Activated naive CD8-positive, alpha-beta T cell (primary cell): Measurements from ENCODE around the gene TEX101.
"Not testable (repeated sequence)": the region's sequence is repeated elsewhere in the genome, so short reads cannot be mapped to it uniquely, and the experiment has no call there.

ENCODE experiments used
- H3K27ac Mint-ChIP-seq: one replicate; pipeline ENCODE4 v1.8.0; 2021; ENCODE audit warnings: mixed read lengths
- H3K27me3 Mint-ChIP-seq: one replicate; pipeline ENCODE4 v1.8.0; 2021; ENCODE audit warnings: mixed read lengths
- H3K36me3 Mint-ChIP-seq: one replicate; pipeline ENCODE4 v1.8.0; 2021; ENCODE audit warnings: mixed read lengths
- H3K4me1 Mint-ChIP-seq: one replicate; pipeline ENCODE4 v1.8.0; 2021; ENCODE audit warnings: low read depth, mixed read lengths
- H3K4me3 Mint-ChIP-seq: one replicate; pipeline ENCODE4 v1.8.0; 2021; ENCODE audit warnings: mild to moderate bottlenecking, mixed read lengths
- H3K9me3 Mint-ChIP-seq: one replicate; pipeline ENCODE4 v1.8.0; 2021; ENCODE audit warnings: low read depth, mixed read lengths

Gene TEX101, protein sequence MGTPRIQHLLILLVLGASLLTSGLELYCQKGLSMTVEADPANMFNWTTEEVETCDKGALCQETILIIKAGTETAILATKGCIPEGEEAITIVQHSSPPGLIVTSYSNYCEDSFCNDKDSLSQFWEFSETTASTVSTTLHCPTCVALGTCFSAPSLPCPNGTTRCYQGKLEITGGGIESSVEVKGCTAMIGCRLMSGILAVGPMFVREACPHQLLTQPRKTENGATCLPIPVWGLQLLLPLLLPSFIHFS

GRCh38 chr19:43414554-43414953 is at the start of gene TEX101:
TSS of gene TEX101 (plus strand) at chr19:43414890. CDS start at chr19:43415920, 1,030 bp downstream.
- Mint-ChIP-seq H3K4me1 (no peaks in the 10 kb centered on the region), H3K4me3 (no peak within 1 kb of the TSS), H3K36me3 (peaks cover 3% of the 10 kb centered on the region), H3K27ac (no peak within 1 kb of the TSS), H3K27me3 (no peaks in the 10 kb centered on the region), H3K9me3 (no peaks in the 10 kb centered on the region)

GRCh38 chr19:43365677-43366076 is 49.0 kb upstream of the TEX101 start:
- H3K9me3 Mint-ChIP-seq, H3K4me3 Mint-ChIP-seq, H3K27me3 Mint-ChIP-seq, H3K36me3 Mint-ChIP-seq, H3K4me1 Mint-ChIP-seq, H3K27ac Mint-ChIP-seq: not testable (repeated sequence)

GRCh38 chr19:43367822-43368221 is 46.9 kb upstream of the TEX101 start:
- peaks cover 4% of the 10 kb centered on the region for H3K27me3 Mint-ChIP-seq
- no peak overlapping the region for H3K27ac Mint-ChIP-seq
- H3K9me3 Mint-ChIP-seq, result no peaks in the 10 kb centered on the region
- H3K4me3 Mint-ChIP-seq, result no peak overlapping the region
- H3K36me3 Mint-ChIP-seq, result no peaks in the 10 kb centered on the region
- H3K4me1 Mint-ChIP-seq, result no peaks in the 10 kb centered on the region

DNA sequence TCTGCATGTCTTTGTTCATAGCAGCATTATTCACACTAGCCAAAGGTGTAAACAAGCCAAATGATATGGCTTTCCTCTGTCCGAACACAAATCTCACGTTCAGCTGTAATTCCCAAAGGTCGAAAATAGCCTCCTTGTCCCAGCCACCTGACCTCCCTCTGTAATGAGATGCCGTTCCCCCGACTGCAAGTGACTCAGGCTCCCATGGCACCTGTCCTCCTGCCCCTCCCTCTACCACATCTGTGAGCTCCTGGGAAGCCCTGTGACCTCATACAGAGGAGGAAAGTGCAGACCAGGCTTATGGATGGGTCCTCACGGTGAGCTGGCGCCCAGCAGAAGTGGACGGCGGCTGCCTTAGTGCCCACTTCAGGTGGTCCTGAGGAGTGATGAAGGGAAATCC is 45.8 kb upstream of the TEX101 start:
- H3K36me3 Mint-ChIP-seq, H3K4me3 Mint-ChIP-seq, H3K27ac Mint-ChIP-seq, H3K27me3 Mint-ChIP-seq, H3K9me3 Mint-ChIP-seq, H3K4me1 Mint-ChIP-seq: not testable (repeated sequence)

GRCh38 chr19:43371909-43372308 is 42.8 kb upstream of the TEX101 start:
- no peaks in the 10 kb centered on the region for H3K9me3 Mint-ChIP-seq
- no peak overlapping the region for H3K4me3 Mint-ChIP-seq
- H3K4me1 Mint-ChIP-seq, result no peaks in the 10 kb centered on the region
- H3K36me3 Mint-ChIP-seq, result no peaks in the 10 kb centered on the region
- no peak overlapping the region for H3K27ac Mint-ChIP-seq
- H3K27me3 Mint-ChIP-seq, result peaks cover 3% of the 10 kb centered on the region

GRCh38 chr19:43372462-43372861 is 42.2 kb upstream of the TEX101 start:
- H3K9me3 Mint-ChIP-seq, result no peaks in the 10 kb centered on the region
- H3K27ac Mint-ChIP-seq, result no peak overlapping the region
- H3K36me3 Mint-ChIP-seq, result no peaks in the 10 kb centered on the region
- no peak overlapping the region for H3K4me3 Mint-ChIP-seq
- H3K27me3 Mint-ChIP-seq, result peaks cover 3% of the 10 kb centered on the region
- H3K4me1 Mint-ChIP-seq, result no peaks in the 10 kb centered on the region

DNA sequence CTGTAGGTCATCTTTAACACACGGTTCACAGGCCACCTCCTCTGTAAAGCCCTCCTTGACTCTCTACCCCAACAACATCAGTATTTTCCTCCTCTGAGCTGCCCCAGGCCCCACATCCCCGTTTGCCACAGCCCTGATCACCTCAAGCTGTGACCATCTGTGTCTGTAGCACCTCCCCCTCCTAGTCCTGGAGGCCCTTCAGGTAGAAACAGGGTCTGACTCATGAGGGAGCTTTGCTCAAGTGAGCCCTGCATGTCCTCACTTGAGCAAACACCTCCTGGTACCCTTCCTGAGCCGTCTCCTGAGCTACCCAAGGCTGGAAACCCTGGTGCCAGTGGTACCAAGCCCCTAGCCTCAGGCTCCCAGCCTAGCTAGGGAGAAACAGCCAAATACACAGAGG is 37.1 kb upstream of the TEX101 start:
- H3K4me3 Mint-ChIP-seq, H3K9me3 Mint-ChIP-seq, H3K4me1 Mint-ChIP-seq: not testable (repeated sequence)

DNA sequence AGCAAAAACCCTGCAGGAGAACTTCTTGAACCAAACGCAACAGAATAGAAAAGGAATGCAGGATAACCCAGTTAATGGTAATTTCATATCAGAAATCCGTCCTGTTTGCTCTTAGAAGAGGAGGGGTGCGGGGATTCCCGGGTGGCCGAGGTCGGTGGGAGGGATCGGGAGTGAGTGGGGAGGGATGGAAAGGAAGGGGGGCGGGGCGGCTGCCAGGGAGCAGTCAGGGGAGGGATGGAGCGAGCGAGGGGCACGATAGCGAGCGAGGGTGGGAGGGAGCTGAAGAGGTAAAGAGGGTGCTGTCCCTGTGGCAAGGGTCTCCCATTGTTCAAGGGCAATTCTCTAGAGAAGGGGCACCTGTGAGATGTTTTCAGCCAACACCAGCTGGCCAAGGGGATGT is 34.7 kb upstream of the TEX101 start:
- no peak overlapping the region for H3K27ac Mint-ChIP-seq
- no peaks in the 10 kb centered on the region for H3K9me3 Mint-ChIP-seq
- no peak overlapping the region for H3K4me3 Mint-ChIP-seq
- no peaks in the 10 kb centered on the region for H3K36me3 Mint-ChIP-seq
- H3K27me3 Mint-ChIP-seq, result peaks cover 2% of the 10 kb centered on the region
- H3K4me1 Mint-ChIP-seq, result no peaks in the 10 kb centered on the region

More for the DNA sequence above, 37.1 kb upstream of the TEX101 start:
- not testable (repeated sequence) for H3K27me3 Mint-ChIP-seq, H3K36me3 Mint-ChIP-seq, H3K27ac Mint-ChIP-seq

GRCh38 chr19:43380771-43381386 is 33.8 kb upstream of the TEX101 start:
- Mint-ChIP-seq H3K27ac (no peak overlapping the region), H3K4me3 (no peak overlapping the region), H3K9me3 (no peaks in the 10 kb centered on the region), H3K4me1 (no peaks in the 10 kb centered on the region), H3K27me3 (peaks cover 2% of the 10 kb centered on the region), H3K36me3 (no peaks in the 10 kb centered on the region)

DNA sequence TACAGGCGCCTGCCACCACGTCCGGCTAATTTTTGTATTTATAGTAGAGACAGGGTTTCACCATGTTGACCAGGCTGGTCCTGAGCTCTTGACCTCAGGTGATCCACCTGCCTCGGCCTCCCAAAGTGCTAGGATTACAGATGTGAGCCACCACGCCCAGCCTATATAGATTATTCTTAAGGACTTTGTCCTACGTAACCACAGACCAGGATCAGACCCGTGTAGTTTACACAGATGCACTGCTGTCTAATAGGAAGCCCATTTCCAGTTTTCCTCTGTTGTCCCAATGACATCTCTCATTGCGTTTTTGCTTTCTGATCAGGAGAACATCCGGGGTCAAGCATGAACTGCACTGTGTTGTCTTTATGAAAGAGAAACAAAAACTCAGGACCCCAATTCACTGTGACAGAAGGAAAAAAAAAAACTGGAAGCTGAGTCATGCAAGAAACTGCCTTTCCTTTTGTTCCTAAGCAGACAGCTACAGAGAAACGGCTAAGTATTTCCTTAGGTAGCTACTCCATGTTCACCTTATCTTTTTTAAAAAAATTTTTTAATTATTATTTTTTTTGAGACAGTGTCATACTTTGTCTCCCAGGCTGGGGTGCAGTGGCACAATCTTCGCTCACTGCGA is 32.0 kb upstream of the TEX101 start:
- H3K4me3 Mint-ChIP-seq, H3K27me3 Mint-ChIP-seq, H3K4me1 Mint-ChIP-seq, H3K27ac Mint-ChIP-seq, H3K9me3 Mint-ChIP-seq, H3K36me3 Mint-ChIP-seq: not testable (repeated sequence)

- H3K4me1 Mint-ChIP-seq, H3K36me3 Mint-ChIP-seq, H3K27me3 Mint-ChIP-seq, H3K27ac Mint-ChIP-seq, H3K9me3 Mint-ChIP-seq, H3K4me3 Mint-ChIP-seq: not testable (repeated sequence)
Measured at GRCh38 chr19:43383254-43383653, 31.4 kb upstream of the TEX101 start.

GRCh38 chr19:43383759-43384158 is 30.9 kb upstream of the TEX101 start:
- H3K27me3 Mint-ChIP-seq, H3K9me3 Mint-ChIP-seq, H3K27ac Mint-ChIP-seq, H3K4me1 Mint-ChIP-seq, H3K4me3 Mint-ChIP-seq, H3K36me3 Mint-ChIP-seq: not testable (repeated sequence)

GRCh38 chr19:43390903-43391551 is 23.7 kb upstream of the TEX101 start:
- H3K27me3 Mint-ChIP-seq, H3K27ac Mint-ChIP-seq, H3K36me3 Mint-ChIP-seq, H3K9me3 Mint-ChIP-seq, H3K4me1 Mint-ChIP-seq, H3K4me3 Mint-ChIP-seq: not testable (repeated sequence)

DNA sequence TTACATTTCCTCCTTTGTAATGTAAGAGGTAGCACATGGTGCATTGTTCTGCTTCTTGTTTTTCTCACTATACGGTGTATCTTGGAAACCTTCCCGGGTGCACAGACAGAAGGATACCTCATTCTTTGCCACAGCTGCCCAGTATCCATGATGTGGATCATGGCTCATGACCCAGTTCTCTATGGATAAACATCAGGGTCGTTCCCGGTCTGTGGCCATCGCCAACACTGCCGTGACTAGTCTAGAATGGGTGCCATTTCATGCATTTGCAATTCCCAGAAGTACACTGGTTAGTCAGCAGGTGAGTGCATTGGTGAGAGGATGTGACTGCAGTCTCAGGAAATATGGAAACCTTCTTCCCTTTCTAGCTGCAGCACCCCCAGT is 23.1 kb upstream of the TEX101 start:
- H3K9me3 Mint-ChIP-seq, H3K36me3 Mint-ChIP-seq, H3K27me3 Mint-ChIP-seq, H3K4me3 Mint-ChIP-seq, H3K4me1 Mint-ChIP-seq, H3K27ac Mint-ChIP-seq: not testable (repeated sequence)

GRCh38 chr19:43393501-43393900 is 21.2 kb upstream of the TEX101 start:
- not testable (repeated sequence) for H3K4me1 Mint-ChIP-seq, H3K36me3 Mint-ChIP-seq, H3K4me3 Mint-ChIP-seq, H3K9me3 Mint-ChIP-seq, H3K27ac Mint-ChIP-seq, H3K27me3 Mint-ChIP-seq
